ENCODE data around the gene BST1.

BST1 gene

GRCh38 chr4:15676039-15676438, 26.8 kb upstream of the BST1 start:
- DNase-seq (ENCODE audit: low spot score): no peak

DNA sequence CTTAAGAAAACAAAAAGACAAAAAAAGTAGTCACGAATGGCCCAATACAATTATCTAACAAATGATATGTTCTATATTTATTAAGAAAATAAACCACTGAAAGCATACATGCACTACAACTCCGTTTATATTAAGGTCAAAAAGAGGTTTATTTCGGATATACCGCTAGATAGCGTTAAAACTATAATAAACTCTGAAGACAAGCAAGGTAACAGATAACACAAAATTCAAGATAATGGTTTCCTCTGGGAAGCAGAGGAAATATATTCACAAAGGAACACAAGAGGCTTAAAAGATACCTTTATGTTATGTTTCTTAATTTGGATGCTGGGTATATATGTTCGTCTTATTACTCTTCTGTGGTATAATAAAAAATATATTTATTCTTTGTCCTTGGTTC, 26.0 kb upstream of the BST1 start:
- no peak for DNase-seq (ENCODE audit: low spot score)

GRCh38 chr4:15677507-15677988, 25.3 kb upstream of the BST1 start:
- DNase-seq (ENCODE audit: low spot score): no peak

- DNase-seq (ENCODE audit: low spot score): no peak
Observed at GRCh38 chr4:15681067-15681371, 21.8 kb upstream of the BST1 start.

DNA sequence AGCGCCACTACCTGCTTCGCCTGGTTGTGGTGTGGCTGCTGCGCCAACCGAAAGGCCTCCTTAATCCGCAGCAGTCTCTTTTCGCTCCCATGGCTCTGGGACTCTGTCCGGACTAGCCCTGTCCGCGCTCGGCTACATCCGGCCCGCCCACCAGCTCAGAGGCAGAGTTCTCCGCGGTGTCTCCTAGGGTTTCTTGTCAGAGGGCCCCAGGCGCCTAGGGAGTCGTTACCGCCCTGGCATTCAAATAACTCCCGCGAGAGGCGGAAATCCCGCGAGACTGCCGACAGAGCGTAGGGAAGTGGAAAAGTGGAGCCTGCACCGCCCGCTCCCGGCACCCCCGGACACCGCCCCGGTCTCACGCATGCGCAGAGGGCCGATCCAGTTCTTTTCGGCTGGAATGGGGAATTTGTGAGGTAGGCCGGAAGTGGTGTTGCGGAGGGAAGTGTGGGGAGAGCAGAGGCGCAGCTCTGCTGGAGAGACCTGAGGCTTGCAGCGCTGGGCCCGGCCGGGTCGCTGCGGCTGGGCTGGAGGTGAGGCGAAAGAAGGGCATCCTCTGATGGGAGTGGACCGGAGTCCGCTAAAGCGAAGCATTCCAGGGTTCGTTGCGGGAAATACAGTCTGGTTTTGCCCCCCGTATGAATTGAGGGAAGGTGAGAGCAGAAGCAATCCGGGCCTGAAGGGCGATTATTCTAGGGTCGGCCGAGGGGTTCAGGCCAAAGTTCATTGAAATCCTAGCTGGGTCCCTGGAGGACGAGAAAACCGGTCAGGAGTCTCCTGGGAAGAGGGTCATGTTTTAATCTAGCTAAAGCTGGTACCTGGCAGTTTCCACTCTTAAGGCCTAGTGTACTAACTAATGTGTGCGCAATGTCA, 21.3 kb upstream of the BST1 start, which contains the start of gene FAM200B:
FAM200B (plus strand) TSS at position 456 of the 870 bp plus-strand sequence. CDS start 5,151 bp downstream, outside the sequence.
- DNase-seq (ENCODE audit: low spot score): peak; percentile 97

- peak; percentile 44 for DNase-seq (ENCODE audit: low spot score)
Observed at GRCh38 chr4:15682242-15683142, 20.4 kb upstream of the BST1 start.

- peak; percentile 61 for DNase-seq (ENCODE audit: low spot score)
Observed at GRCh38 chr4:15683143-15683495, 19.7 kb upstream of the BST1 start.

GRCh38 chr4:15684498-15684897, 18.4 kb upstream of the BST1 start:
- DNase-seq (ENCODE audit: low spot score): no peak

DNA sequence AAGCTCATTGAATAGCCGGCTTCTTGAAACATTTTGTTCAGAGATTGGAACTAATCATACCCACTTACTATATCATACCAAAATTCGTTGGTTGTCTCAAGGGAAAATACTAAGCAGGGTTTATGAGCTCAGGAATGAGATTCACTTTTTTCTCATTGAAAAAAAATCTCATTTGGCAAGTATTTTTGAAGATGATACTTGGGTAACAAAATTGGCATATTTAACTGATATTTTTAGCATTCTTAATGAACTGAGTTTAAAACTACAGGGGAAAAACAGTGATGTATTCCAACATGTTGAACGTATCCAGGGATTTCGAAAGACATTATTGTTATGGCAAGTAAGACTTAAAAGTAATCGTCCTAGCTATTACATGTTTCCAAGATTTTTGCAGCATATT, 14.8 kb upstream of the BST1 start:
- DNase-seq (ENCODE audit: low spot score): no peak

DNA sequence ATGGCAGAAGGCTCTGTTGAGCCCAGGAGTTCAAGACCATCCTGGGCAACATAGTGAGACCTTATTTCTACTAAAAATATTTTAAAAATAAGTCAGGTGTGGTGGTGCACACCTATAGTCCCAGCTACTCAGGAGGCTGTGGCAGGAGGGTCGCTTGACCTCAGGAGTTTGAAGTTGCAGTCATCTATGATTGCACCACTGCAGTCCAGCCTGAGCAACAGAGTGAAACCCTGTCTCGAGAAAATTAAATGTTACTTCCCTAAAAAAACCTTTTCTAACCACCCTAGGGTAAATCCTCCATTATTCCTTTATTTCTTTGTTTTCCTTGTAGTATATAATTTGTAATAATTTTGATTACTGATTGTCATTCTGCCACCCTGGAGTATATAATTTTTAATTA, 13.3 kb upstream of the BST1 start:
- no peak for DNase-seq (ENCODE audit: low spot score)

DNA sequence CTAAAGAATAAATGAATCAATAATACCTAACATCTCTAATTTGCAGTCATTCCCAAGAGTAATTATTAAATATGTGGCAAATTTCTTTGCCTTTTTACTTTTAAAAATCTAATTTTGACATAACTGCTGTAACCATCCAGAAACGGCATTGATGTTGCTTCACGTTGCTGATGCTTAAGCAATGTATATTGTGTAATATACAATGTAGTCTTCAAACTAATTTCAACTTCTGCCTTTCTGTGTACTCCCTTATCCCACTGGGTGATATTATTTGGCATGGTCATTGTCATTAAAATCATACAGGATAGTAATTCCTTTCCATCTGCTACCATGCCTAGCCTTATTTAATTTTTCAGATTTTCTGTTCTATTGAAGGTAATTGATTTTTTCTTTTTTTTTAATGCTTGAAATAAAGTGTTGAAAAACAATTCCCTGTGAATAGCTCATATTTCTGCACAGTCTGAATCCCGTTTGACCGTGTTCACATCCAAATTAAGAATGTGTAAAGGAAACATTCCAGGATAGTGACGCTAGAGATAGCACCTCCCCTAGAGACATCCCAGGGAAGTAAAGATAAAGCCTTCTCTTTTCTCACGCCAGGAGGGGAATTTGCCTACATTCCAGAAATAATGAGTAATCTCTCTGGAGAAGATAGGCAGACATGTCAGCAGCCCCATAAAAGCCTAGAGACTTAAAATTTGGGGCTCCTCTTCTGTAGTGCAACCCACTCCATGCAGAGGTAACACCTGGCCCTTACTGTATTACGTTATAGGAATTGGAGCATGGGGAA, 12.7 kb upstream of the BST1 start:
- peak; percentile 30 for DNase-seq (ENCODE audit: low spot score)

- no peak for DNase-seq (ENCODE audit: low spot score)
Observed at GRCh38 chr4:15691346-15692135, 11.3 kb upstream of the BST1 start.

GRCh38 chr4:15692602-15693001, 10.3 kb upstream of the BST1 start:
- no peak for DNase-seq (ENCODE audit: low spot score)

GRCh38 chr4:15694431-15694830, 8.4 kb upstream of the BST1 start:
- no peak for DNase-seq (ENCODE audit: low spot score)

- peak; percentile 85 for DNase-seq (ENCODE audit: low spot score)
Observed at GRCh38 chr4:15695240-15695699, 7.6 kb upstream of the BST1 start.

- DNase-seq (ENCODE audit: low spot score): no peak
Observed at GRCh38 chr4:15695729-15696128, 7.1 kb upstream of the BST1 start.

DNA sequence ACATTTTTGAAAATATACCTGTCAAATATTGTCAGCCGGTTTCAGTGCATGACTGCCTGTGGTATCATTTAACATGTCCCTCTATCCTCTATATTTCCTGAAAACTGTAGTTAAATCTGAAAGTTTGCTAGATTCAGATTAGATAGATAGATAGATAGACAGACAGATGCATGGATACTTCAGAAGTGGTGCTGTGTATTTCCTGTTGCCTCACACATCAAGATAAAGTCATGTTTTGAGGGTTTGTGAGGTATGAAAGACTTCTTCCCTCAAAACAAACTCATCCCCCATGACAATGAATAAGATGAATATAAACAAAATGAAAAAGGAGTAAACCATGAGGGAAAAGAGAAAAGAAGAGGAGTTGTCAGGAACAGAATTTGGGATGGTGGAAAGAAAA, 6.0 kb upstream of the BST1 start:
- no peak for DNase-seq (ENCODE audit: low spot score)

- DNase-seq (ENCODE audit: low spot score): no peak
Observed at GRCh38 chr4:15703439-15703838, 574 bp downstream of the BST1 start.

GRCh38 chr4:15704129-15704528, 1.3 kb downstream of the BST1 start:
- no peak for DNase-seq (ENCODE audit: low spot score)

DNA sequence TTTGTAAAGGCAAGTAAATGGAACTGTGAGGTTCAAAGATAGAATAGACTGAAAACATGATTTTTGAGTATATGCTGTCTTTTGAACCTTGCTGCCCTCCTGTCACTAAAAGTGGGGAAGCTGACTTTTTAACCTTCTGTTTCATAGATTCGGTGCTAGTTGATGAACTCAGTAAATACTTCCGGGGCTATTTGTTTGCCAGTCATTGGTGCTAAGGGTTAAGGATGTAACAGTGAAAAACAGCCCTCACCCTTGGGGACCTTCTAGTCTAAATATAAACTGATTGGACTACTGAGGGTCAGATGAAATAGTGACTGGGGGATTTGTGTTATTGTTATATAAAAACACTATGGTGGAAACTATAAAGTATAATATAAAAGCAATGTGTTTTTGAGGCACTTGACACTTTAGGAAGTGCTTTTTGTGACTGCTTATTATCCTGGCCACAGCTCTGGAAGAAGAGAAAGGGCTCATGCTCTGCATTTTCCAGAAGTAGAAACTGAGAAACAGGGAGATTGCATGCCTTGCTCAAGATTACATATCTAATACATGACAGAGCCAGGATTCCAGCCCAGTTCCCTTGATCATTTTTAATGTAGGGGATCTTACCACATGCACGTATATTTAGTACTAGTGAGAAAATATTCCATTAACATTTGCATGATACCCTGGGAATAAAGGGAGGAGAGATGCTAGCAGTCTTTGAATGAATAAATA, 3.9 kb downstream of the BST1 start:
- DNase-seq (ENCODE audit: low spot score): no peak

- no peak for DNase-seq (ENCODE audit: low spot score)
Observed at GRCh38 chr4:15707363-15707715, 4.5 kb downstream of the BST1 start.
